ENCODE data around the gene C6orf132.
A peak's percentile ranks its signal among the peaks of the same experiment; 100 is the strongest.

C6orf132 gene

DNA sequence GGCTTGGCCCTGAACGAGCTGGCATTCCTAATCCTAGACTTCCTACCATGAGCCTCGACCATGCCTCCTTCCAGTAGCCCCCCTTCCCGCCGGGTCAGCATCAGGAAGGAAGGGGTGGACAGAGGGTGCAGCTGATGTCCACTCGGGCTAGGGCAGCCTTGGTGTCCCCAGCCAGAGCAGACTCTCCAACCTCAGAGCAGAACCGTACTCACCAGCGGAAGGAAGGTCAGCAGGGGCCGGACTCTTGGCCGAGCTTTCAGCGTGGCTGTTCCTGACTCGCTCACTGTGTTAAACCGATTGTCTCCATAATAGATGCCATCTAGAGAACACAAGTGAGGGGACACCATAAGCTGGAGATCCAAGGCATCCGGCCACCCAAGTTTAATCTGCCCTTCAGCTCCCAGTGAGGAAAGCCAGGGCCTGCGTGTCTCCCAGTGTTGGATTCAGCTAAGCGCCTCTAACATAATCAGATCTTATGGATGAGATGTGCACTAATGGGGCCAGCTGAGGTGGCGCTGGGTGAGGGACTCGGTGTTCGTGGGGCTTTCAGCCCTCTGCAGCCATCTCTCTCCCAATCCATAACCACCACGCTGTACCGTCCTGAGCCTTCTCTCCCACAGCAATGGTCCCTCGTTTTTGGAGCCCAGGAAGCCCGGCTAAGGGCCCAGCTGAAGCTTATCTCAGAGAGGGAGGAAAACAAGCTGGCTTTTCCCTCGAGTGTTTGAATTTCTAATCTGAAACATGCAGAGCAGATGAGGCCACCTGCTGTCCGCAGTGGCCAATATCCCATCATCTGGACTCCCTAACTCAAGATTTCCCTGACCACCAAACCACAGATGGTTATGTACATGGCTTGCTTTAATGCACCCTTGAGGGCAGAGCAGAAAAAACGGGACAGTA, 13.7 kb downstream of the C6orf132 start:
- H3K9me3 ChIP-seq (ENCODE audit: control insufficient read depth, low read length) = no peaks in the 10 kb centered on the region
- peaks cover 11% of the 10 kb centered on the region for H3K36me3 ChIP-seq (ENCODE audit: control insufficient read depth, insufficient read depth, low read length, severe bottlenecking)
- no peaks in the 10 kb centered on the region for H3K27me3 ChIP-seq (replicated peaks; ENCODE audit: control insufficient read depth, insufficient read depth, low read length)
- no peak overlapping the region for H3K4me3 ChIP-seq (ENCODE audit: low read length)
- peaks cover 16% of the 10 kb centered on the region for H3K4me1 ChIP-seq (ENCODE audit: control insufficient read depth, insufficient read depth, low read length)
- DNase-seq (ENCODE audit: low read depth) = no peak
- H3K9ac ChIP-seq (ENCODE audit: low read length) = no peak overlapping the region

- H3K9ac ChIP-seq (ENCODE audit: low read length) = no peak overlapping the region
- DNase-seq (ENCODE audit: low read depth) = no peak
- H3K36me3 ChIP-seq (ENCODE audit: control insufficient read depth, insufficient read depth, low read length, severe bottlenecking) = peaks cover 11% of the 10 kb centered on the region
- H3K9me3 ChIP-seq (ENCODE audit: control insufficient read depth, low read length) = no peaks in the 10 kb centered on the region
- H3K27me3 ChIP-seq (replicated peaks; ENCODE audit: control insufficient read depth, insufficient read depth, low read length) = no peaks in the 10 kb centered on the region
- H3K4me3 ChIP-seq (ENCODE audit: low read length) = no peak overlapping the region
- peaks cover 39% of the 10 kb centered on the region for H3K4me1 ChIP-seq (ENCODE audit: control insufficient read depth, insufficient read depth, low read length)
Measured at GRCh38 chr6:42125663-42126062, 16.8 kb downstream of the C6orf132 start.

DNA sequence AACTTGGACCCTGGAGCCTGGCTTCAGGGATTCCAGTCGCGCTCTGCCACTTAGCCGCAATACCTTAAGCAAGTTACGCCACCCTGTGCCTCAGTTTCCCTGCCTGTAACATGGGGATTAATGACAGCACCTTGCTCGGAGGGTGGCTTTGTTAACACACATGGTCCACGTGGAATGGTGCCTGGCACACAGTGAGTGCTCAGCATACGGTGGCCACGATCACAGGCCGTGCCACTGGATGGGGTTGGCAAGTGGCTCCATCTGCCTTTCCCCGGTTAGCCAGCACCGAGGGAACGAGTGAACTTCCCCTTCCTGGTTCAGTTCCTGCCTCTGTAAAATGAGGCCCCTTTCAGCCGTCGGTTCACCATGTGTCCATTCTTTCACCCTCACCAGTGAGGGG, 17.2 kb downstream of the C6orf132 start:
- H3K27me3 ChIP-seq (replicated peaks; ENCODE audit: control insufficient read depth, insufficient read depth, low read length) = no peaks in the 10 kb centered on the region
- peaks cover 39% of the 10 kb centered on the region for H3K4me1 ChIP-seq (ENCODE audit: control insufficient read depth, insufficient read depth, low read length)
- H3K9me3 ChIP-seq (ENCODE audit: control insufficient read depth, low read length) = no peaks in the 10 kb centered on the region
- no peak overlapping the region for H3K4me3 ChIP-seq (ENCODE audit: low read length)
- H3K36me3 ChIP-seq (ENCODE audit: control insufficient read depth, insufficient read depth, low read length, severe bottlenecking) = peaks cover 11% of the 10 kb centered on the region
- no peak overlapping the region for H3K9ac ChIP-seq (ENCODE audit: low read length)
- no peak for DNase-seq (ENCODE audit: low read depth)

GRCh38 chr6:42124223-42124836, 18.1 kb downstream of the C6orf132 start:
- Histone ChIP-seq H3K4me3 (ENCODE audit: low read length) (no peak overlapping the region), H3K36me3 (ENCODE audit: control insufficient read depth, insufficient read depth, low read length, severe bottlenecking) (peaks cover 11% of the 10 kb centered on the region), H3K27me3 (replicated peaks; ENCODE audit: control insufficient read depth, insufficient read depth, low read length) (no peaks in the 10 kb centered on the region), H3K4me1 (ENCODE audit: control insufficient read depth, insufficient read depth, low read length) (peaks cover 35% of the 10 kb centered on the region), H3K9me3 (ENCODE audit: control insufficient read depth, low read length) (no peaks in the 10 kb centered on the region), H3K9ac (ENCODE audit: low read length) (peak overlapping the region; percentile 40)
- DNase-seq (ENCODE audit: low read depth) = no peak

GRCh38 chr6:42123379-42124103, 18.9 kb downstream of the C6orf132 start:
- Histone ChIP-seq H3K4me1 (ENCODE audit: control insufficient read depth, insufficient read depth, low read length) (peaks cover 37% of the 10 kb centered on the region), H3K9me3 (ENCODE audit: control insufficient read depth, low read length) (no peaks in the 10 kb centered on the region), H3K4me3 (ENCODE audit: low read length) (no peak overlapping the region), H3K9ac (ENCODE audit: low read length) (peak overlapping the region; percentile 40), H3K27me3 (replicated peaks; ENCODE audit: control insufficient read depth, insufficient read depth, low read length) (no peaks in the 10 kb centered on the region), H3K36me3 (ENCODE audit: control insufficient read depth, insufficient read depth, low read length, severe bottlenecking) (peaks cover 11% of the 10 kb centered on the region)
- no peak for DNase-seq (ENCODE audit: low read depth)

GRCh38 chr6:42120895-42121865, 21.2 kb downstream of the C6orf132 start:
- Histone ChIP-seq H3K36me3 (ENCODE audit: control insufficient read depth, insufficient read depth, low read length, severe bottlenecking) (peaks cover 6% of the 10 kb centered on the region), H3K9me3 (ENCODE audit: control insufficient read depth, low read length) (no peaks in the 10 kb centered on the region), H3K4me1 (ENCODE audit: control insufficient read depth, insufficient read depth, low read length) (peaks cover 45% of the 10 kb centered on the region), H3K4me3 (ENCODE audit: low read length) (no peak overlapping the region), H3K27me3 (replicated peaks; ENCODE audit: control insufficient read depth, insufficient read depth, low read length) (no peaks in the 10 kb centered on the region), H3K9ac (ENCODE audit: low read length) (no peak overlapping the region)
- DNase-seq (ENCODE audit: low read depth) = peak; percentile 54

DNA sequence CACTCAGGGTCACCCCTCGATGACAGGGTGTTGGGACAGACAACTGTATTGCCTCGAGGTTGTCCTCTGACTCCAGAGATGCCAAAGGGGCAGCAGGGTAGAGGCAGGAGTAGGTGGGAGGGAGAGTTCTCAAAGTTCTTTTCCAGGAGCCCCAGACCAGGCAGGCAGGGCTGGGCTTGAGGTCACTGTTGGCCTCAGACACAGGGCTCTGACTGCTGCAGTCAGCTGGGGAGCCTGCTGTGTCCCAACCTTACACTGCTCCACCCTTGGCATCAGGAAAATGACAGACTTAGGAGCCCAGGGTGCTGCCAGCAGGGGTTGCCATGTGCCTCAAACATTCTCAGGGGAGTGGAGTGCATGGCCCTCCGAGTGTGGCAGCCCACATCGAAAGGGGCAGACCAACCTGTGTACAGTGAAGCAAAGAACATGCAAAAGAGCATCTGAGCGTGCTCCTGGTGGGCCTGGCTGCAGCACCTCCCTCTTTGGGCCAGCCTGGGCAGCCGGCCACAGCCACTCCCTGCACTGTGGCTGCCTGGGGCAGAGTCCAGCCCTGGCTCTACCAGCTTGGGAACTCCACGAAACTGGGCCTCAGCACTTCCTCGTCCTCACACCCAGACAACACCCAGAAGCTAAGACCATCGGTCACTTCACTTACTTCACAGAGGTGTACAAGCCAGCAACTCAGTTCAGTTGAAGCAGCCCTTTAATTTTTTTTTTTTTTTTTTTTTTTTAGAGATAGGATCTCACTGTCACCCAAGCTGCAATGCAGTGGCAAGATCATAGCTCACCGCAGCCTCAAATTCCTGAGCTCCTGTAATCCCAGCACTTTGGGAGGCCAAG, 24.0 kb downstream of the C6orf132 start:
- Histone ChIP-seq H3K27me3 (replicated peaks; ENCODE audit: control insufficient read depth, insufficient read depth, low read length) (no peaks in the 10 kb centered on the region), H3K4me1 (ENCODE audit: control insufficient read depth, insufficient read depth, low read length) (peaks cover 31% of the 10 kb centered on the region), H3K9ac (ENCODE audit: low read length) (peak overlapping the region; percentile 40), H3K9me3 (ENCODE audit: control insufficient read depth, low read length) (no peaks in the 10 kb centered on the region), H3K36me3 (ENCODE audit: control insufficient read depth, insufficient read depth, low read length, severe bottlenecking) (no peaks in the 10 kb centered on the region), H3K4me3 (ENCODE audit: low read length) (no peak overlapping the region)
- peak; percentile 75 for DNase-seq (ENCODE audit: low read depth)

DNA sequence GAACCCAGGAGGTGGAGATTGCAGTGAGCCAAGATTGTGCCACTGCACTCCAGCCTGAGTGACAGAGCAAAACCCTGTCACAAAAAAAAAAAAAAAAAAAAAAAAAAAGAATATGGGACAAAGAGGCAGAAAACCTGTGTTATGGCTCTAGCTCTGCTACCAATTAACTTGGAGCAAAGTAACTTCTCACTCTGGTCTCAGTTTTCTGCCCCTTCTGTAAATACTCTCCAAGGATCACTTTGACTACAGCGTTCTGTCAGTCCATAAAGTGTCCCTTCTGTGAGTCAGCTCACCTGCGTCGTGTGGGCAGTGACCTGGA, 24.6 kb downstream of the C6orf132 start:
- peak overlapping the region; percentile 40 for H3K9ac ChIP-seq (ENCODE audit: low read length)
- no peak for DNase-seq (ENCODE audit: low read depth)
- H3K4me3 ChIP-seq (ENCODE audit: low read length) = no peak overlapping the region
- no peaks in the 10 kb centered on the region for H3K9me3 ChIP-seq (ENCODE audit: control insufficient read depth, low read length)
- peaks cover 28% of the 10 kb centered on the region for H3K4me1 ChIP-seq (ENCODE audit: control insufficient read depth, insufficient read depth, low read length)
- no peaks in the 10 kb centered on the region for H3K36me3 ChIP-seq (ENCODE audit: control insufficient read depth, insufficient read depth, low read length, severe bottlenecking)
- H3K27me3 ChIP-seq (replicated peaks; ENCODE audit: control insufficient read depth, insufficient read depth, low read length) = no peaks in the 10 kb centered on the region

DNA sequence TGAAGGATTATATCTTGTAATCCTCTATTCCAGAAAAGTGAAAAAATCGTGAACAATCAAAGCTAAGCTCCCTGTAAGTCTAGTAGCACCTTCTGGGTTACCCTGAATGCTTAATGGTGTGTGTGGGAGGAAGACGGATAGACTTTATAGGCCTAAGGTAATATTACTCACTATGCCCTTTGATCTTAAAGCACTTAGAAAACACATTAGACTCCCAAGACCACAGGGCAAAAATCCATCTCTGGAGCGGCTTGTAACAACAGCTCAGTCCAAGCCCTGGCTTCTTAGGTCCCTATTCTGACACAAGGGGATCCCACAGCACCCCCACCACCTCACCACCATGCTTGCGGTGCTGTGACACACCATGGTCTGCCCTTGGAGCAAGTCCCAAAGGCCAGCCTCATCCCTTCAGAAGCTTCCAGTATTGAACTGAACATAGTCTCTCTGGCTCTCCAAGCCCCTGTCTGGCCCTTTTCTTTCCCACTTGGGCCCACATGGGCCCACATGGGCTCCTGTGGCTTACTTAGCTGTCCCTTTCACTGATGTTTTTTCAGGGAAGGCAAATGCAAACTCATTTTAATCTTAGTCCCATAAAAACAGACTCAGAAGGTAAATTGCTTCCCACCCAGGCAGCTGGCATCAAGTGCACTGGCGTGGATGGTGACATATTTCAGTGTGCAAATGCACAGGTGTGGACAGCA, 28.3 kb downstream of the C6orf132 start:
- peaks cover 12% of the 10 kb centered on the region for H3K4me1 ChIP-seq (ENCODE audit: control insufficient read depth, insufficient read depth, low read length)
- no peaks in the 10 kb centered on the region for H3K9me3 ChIP-seq (ENCODE audit: control insufficient read depth, low read length)
- no peak for DNase-seq (ENCODE audit: low read depth)
- H3K9ac ChIP-seq (ENCODE audit: low read length) = no peak overlapping the region
- no peak overlapping the region for H3K4me3 ChIP-seq (ENCODE audit: low read length)
- no peaks in the 10 kb centered on the region for H3K27me3 ChIP-seq (replicated peaks; ENCODE audit: control insufficient read depth, insufficient read depth, low read length)
- no peaks in the 10 kb centered on the region for H3K36me3 ChIP-seq (ENCODE audit: control insufficient read depth, insufficient read depth, low read length, severe bottlenecking)

GRCh38 chr6:42112351-42112750, 30.1 kb downstream of the C6orf132 start:
- Histone ChIP-seq H3K4me1 (ENCODE audit: control insufficient read depth, insufficient read depth, low read length) (no peaks in the 10 kb centered on the region), H3K36me3 (ENCODE audit: control insufficient read depth, insufficient read depth, low read length, severe bottlenecking) (no peaks in the 10 kb centered on the region), H3K9ac (ENCODE audit: low read length) (no peak overlapping the region), H3K4me3 (ENCODE audit: low read length) (no peak overlapping the region), H3K27me3 (replicated peaks; ENCODE audit: control insufficient read depth, insufficient read depth, low read length) (no peaks in the 10 kb centered on the region), H3K9me3 (ENCODE audit: control insufficient read depth, low read length) (no peaks in the 10 kb centered on the region)
- DNase-seq (ENCODE audit: low read depth) = no peak
